K562 (cell line): ENCODE data around the gene CALB2. TPM values are rescaled to one million over a fixed set of nuclear protein-coding genes. Genes with fewer than 3 reads are reported as not detected.

Experiments used
- ATAC-seq: fragments of 200-7000 bp; cut with Tn5 transposase; 3 replicates; pipeline ENCODE4 v1.9.1; 2020; ENCODE audit warnings: moderate library complexity
- BruUV-seq: library from RNA; stranded (reverse); fragments of 400-500 nt; replicated peaks from 2 replicates; lab custom pipeline; 2021; lab: Mats Ljungman, UMichigan
- CTCF ChIA-PET: fragments of 300-600 bp; formaldehyde crosslinking; extraction: SDS; loops from one replicate; lab custom pipeline; 2021; ENCODE audit warnings: low intra/inter-chr PET ratio; lab: Yijun Ruan, JAX
- POLR2A ChIA-PET: fragments of 300-600, 350-650 bp; sonication (Branson Sonifier 250); formaldehyde crosslinking; extraction: SDS; loops from one replicate; lab custom pipeline; 2021; ENCODE audit warnings: antibody characterized with exemption, inconsistent platforms; lab: Yijun Ruan, JAX
- DNase-seq, 4 experiments: peaks; one replicate each; pipeline versions ENCODE4 v3.0.0 to v3.0.0-alpha.2; 2011 to 2018; ENCODE audit warnings: low spot score in 3 of 4, mixed read lengths in 3 of 4; ENCODE audit errors: extremely low read depth in 1 of 4
- FAIRE-seq: peaks from 2 replicates; lab custom pipeline; 2011; peaks lifted over from hg19 to GRCh38; lab: Jason Lieb, UNC
- H2AFZ ChIP-seq: 2 replicates; pipeline ENCODE4 v1.6.0; 2011; ENCODE audit warnings: low read depth, low read length, control low read depth, inconsistent platforms
- H3K27ac ChIP-seq: fragments of 200-600 bp; 3 replicates; pipeline ENCODE4 v1.8.0; 2011; ENCODE audit warnings: low read depth, mild to moderate bottlenecking, control low read depth, inconsistent platforms, low read length, moderate library complexity, mixed read lengths; ENCODE audit errors: extremely low read depth
- H3K27me3 ChIP-seq, 2 experiments: fragments of 300-600 bp in 1 of 2; 2 replicates in 1 of 2; 3 replicates in 1 of 2; pipeline versions ENCODE4 v1.6.0 to v1.8.0; 2011; ENCODE audit warnings: inconsistent platforms in 2 of 2, low read length in 2 of 2, mild to moderate bottlenecking in 1 of 2, mixed read lengths in 1 of 2, moderate library complexity in 1 of 2; ENCODE audit not compliant: control insufficient read depth in 2 of 2, insufficient read depth in 2 of 2
- H3K36me3 ChIP-seq: fragments of 300-600 bp; 3 replicates; pipeline ENCODE4 v1.8.0; 2011; ENCODE audit warnings: mild to moderate bottlenecking, low read length, inconsistent platforms; ENCODE audit not compliant: control insufficient read depth, insufficient read depth
- H3K4me1 ChIP-seq, 2 experiments: fragments of 200-600 bp in 1 of 2; replicated peaks in 1 of 2; 2 replicates in 1 of 2; 3 replicates in 1 of 2; pipeline versions ENCODE4 v1.5.1 to v1.8.0; 2011; ENCODE audit warnings: inconsistent platforms in 2 of 2, low read length in 2 of 2, mild to moderate bottlenecking in 1 of 2, mixed read lengths in 1 of 2, moderate library complexity in 1 of 2; ENCODE audit not compliant: control insufficient read depth in 2 of 2, insufficient read depth in 2 of 2
- H3K4me2 ChIP-seq: 2 replicates; pipeline ENCODE4 v1.6.1; 2011; ENCODE audit warnings: low read length, control low read depth, inconsistent platforms, mixed read lengths; ENCODE audit not compliant: insufficient read depth
- H3K4me3 ChIP-seq: fragments of 200-600 bp; sonication (generic), shearing (Covaris generic); 2 replicates; pipeline ENCODE4 v1.5.1; 2016; ENCODE audit warnings: control low read depth, inconsistent platforms
- H3K79me2 ChIP-seq: fragments of 200-600 bp; 3 replicates; pipeline ENCODE4 v1.8.0; 2011; ENCODE audit warnings: low read length, inconsistent platforms; ENCODE audit not compliant: control insufficient read depth, insufficient read depth
- H3K9ac ChIP-seq, 2 experiments: 2 replicates each; pipeline versions ENCODE4 v1.6.0 to v1.6.1; 2011; ENCODE audit warnings: low read depth in 2 of 2, low read length in 2 of 2, control low read depth in 1 of 2, inconsistent platforms in 1 of 2, mild to moderate bottlenecking in 1 of 2, mixed read lengths in 1 of 2; ENCODE audit not compliant: insufficient read depth in 1 of 2
- H3K9me1 ChIP-seq: one replicate; pipeline ENCODE4 v1.6.0; 2011; ENCODE audit warnings: inconsistent platforms, mild to moderate bottlenecking, low read length, moderate library complexity; ENCODE audit not compliant: control insufficient read depth, insufficient read depth
- H3K9me3 ChIP-seq: replicated peaks from 2 replicates; pipeline ENCODE4 v1.5.1; 2011; ENCODE audit warnings: low read depth, low read length, inconsistent platforms; ENCODE audit not compliant: control insufficient read depth, insufficient read depth
- H4K20me1 ChIP-seq: replicated peaks from 2 replicates; pipeline ENCODE4 v1.6.1; 2011; ENCODE audit warnings: low read length, inconsistent platforms, mixed read lengths; ENCODE audit not compliant: control insufficient read depth, insufficient read depth
- E2F5 ChIP-seq: sonication (generic); formaldehyde crosslinking; IDR thresholded peaks from 2 replicates; pipeline ENCODE4 v1.8.0; 2022; ENCODE audit warnings: mild to moderate bottlenecking, missing genetic modification reagents
- FOXA3 ChIP-seq, 2 experiments: fragments of 450-650 bp in 1 of 2; sonication (generic) in 1 of 2; formaldehyde crosslinking; IDR thresholded peaks in 1 of 2; conservative IDR thresholded peaks in 1 of 2; 2 replicates each; pipeline versions ENCODE4 v1.4.0 to v1.8.0; 2020 to 2022; ENCODE audit warnings: mild to moderate bottlenecking in 2 of 2, missing genetic modification reagents in 1 of 2
- HNRNPUL1 ChIP-seq: fragments of 200-400 bp; formaldehyde crosslinking; IDR thresholded peaks from 2 replicates; pipeline ENCODE4 v1.6.1; 2017; ENCODE audit warnings: low read length
- NFIC ChIP-seq: fragments of 450-650 bp; IDR thresholded peaks from 2 replicates; pipeline ENCODE4 v1.6.1; 2017; ENCODE audit warnings: mild to moderate bottlenecking, inconsistent platforms
- ZNF217 ChIP-seq: sonication (generic); formaldehyde crosslinking; IDR thresholded peaks from 2 replicates; pipeline ENCODE4 v1.8.0; 2022; ENCODE audit warnings: mild to moderate bottlenecking, missing genetic modification reagents
- ZNF592 ChIP-seq: fragments of 450-650 bp; IDR thresholded peaks from 2 replicates; pipeline ENCODE4 v1.6.1; 2017; ENCODE audit warnings: antibody characterized with exemption, mild to moderate bottlenecking
- WGBS: fragments of 100-300 bp; shearing (Covaris generic); methylation state at CpG from one replicate; pipeline ENCODE4 v1.1.6; 2016; ENCODE audit warnings: low coverage, mixed read lengths; ENCODE audit not compliant: insufficient coverage; ENCODE audit errors: missing lambda C conversion rate; 5-methylcytosine and 5-hydroxymethylcytosine counted together
- in situ Hi-C: fragments of 300-500 bp; cut with MboI; formaldehyde crosslinking; loops from 4 replicates; pipeline ENCODE4 v1.15.0; 2018; ENCODE audit warnings: inconsistent platforms, mixed read lengths
- intact Hi-C: fragments of 100-400 bp; cut with micrococcal nuclease; formaldehyde crosslinking; loops from 2 replicates; pipeline ENCODE4 v1.14.2; 2022
- polyA plus RNA-seq, 8 experiments: library from polyadenylated mRNA; depleted of rRNA in 4 of 8; stranded (reverse) in 5 of 8; unstranded in 3 of 8; fragments of >200 nt; fragmentation: Nextera tagmentation in 2 of 8; fragmentation: Illumina TruSeq in 1 of 8; extraction: Ambion mirVana in 2 of 8; extraction: Trizol in 1 of 8; gene quantifications; 2 replicates each; pipeline versions ENCODE4 v1.2.1 to v1.2.3, GENCODE V29; 2011 to 2014; ENCODE audit warnings: inconsistent platforms in 1 of 8, missing spikeins in 1 of 8
- total RNA-seq, 7 experiments: library from RNA; depleted of rRNA in 6 of 7; stranded (reverse); fragments of >200 nt in 6 of 7; fragmentation: Illumina TruSeq in 2 of 7; extraction: Trizol in 2 of 7; gene quantifications; 2 replicates each; pipeline versions ENCODE4 v1.2.1 to v1.2.3, GENCODE V29; 2011 to 2021; ENCODE audit warnings: low replicate concordance in 1 of 7
- TF ChIP-seq, protein P1 (sequence below): fragments of 250-450 bp; sonication (Bioruptor Pico); IDR thresholded peaks from 2 replicates; pipeline ENCODE4 v1.4.0; 2020
- TF ChIP-seq, protein P2 (sequence below): fragments of 450-650 bp; formaldehyde crosslinking; IDR thresholded peaks from 2 replicates; pipeline ENCODE4 v1.4.0; 2020; ENCODE audit warnings: mild to moderate bottlenecking, moderate library complexity

Gene CALB2
- total and polyA plus RNA-seq, 9 of the 15 experiments (the other 6 are each of a cell fraction or from before 2014, with no cell fraction given) = not detected

DNA sequence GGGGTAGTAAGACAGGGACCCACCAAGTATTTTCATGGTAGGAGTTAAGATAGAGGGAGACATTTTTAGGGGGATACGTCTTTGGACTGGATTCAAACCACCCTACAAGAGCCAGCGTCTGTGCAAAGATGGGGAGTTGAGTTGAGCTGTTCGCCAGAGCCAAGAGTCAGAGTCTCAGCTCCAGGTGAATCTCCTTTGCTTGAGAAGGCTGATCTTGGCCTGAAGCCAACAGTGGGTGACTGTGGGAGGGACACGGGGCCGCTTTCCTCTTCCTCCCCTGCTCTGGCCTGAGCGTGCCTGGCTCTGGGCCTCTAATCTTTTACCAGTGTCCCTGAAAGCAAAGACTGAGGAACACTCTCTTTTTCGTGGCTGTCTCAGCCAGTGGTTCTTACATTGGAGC is 78.0 kb downstream of the CALB2 start:
- H3K9me1 ChIP-seq = peaks cover 3% of the 10 kb centered on the region
- H3K9ac ChIP-seq = no peak overlapping the region
- TF ChIP-seq HNRNPUL1 = no peak
- TF ChIP-seq, protein P1, sequence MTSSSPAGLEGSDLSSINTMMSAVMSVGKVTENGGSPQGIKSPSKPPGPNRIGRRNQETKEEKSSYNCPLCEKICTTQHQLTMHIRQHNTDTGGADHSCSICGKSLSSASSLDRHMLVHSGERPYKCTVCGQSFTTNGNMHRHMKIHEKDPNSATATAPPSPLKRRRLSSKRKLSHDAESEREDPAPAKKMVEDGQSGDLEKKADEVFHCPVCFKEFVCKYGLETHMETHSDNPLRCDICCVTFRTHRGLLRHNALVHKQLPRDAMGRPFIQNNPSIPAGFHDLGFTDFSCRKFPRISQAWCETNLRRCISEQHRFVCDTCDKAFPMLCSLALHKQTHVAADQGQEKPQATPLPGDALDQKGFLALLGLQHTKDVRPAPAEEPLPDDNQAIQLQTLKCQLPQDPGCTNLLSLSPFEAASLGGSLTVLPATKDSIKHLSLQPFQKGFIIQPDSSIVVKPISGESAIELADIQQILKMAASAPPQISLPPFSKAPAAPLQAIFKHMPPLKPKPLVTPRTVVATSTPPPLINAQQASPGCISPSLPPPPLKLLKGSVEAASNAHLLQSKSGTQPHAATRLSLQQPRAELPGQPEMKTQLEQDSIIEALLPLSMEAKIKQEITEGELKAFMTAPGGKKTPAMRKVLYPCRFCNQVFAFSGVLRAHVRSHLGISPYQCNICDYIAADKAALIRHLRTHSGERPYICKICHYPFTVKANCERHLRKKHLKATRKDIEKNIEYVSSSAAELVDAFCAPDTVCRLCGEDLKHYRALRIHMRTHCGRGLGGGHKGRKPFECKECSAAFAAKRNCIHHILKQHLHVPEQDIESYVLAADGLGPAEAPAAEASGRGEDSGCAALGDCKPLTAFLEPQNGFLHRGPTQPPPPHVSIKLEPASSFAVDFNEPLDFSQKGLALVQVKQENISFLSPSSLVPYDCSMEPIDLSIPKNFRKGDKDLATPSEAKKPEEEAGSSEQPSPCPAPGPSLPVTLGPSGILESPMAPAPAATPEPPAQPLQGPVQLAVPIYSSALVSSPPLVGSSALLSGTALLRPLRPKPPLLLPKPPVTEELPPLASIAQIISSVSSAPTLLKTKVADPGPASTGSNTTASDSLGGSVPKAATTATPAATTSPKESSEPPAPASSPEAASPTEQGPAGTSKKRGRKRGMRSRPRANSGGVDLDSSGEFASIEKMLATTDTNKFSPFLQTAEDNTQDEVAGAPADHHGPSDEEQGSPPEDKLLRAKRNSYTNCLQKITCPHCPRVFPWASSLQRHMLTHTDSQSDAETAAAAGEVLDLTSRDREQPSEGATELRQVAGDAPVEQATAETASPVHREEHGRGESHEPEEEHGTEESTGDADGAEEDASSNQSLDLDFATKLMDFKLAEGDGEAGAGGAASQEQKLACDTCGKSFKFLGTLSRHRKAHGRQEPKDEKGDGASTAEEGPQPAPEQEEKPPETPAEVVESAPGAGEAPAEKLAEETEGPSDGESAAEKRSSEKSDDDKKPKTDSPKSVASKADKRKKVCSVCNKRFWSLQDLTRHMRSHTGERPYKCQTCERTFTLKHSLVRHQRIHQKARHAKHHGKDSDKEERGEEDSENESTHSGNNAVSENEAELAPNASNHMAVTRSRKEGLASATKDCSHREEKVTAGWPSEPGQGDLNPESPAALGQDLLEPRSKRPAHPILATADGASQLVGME (CRISPR knock-in tag) = no peak
- no peak for TF ChIP-seq FOXA3 (CRISPR knock-in tag; conservative IDR thresholded peaks at IDR 0.05 in 1 of 2, IDR thresholded peaks at IDR 0.05 in 1 of 2)
- TF ChIP-seq ZNF592 = no peak
- TF ChIP-seq, protein P2, sequence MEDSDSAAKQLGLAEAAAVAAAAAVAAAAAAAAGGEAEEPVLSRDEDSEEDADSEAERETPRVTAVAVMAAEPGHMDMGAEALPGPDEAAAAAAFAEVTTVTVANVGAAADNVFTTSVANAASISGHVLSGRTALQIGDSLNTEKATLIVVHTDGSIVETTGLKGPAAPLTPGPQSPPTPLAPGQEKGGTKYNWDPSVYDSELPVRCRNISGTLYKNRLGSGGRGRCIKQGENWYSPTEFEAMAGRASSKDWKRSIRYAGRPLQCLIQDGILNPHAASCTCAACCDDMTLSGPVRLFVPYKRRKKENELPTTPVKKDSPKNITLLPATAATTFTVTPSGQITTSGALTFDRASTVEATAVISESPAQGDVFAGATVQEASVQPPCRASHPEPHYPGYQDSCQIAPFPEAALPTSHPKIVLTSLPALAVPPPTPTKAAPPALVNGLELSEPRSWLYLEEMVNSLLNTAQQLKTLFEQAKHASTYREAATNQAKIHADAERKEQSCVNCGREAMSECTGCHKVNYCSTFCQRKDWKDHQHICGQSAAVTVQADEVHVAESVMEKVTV (CRISPR knock-in tag) = no peak
- peak; percentile 75 for TF ChIP-seq NFIC
- no peak for TF ChIP-seq ZNF217 (CRISPR knock-in tag)
- no peak for TF ChIP-seq E2F5 (CRISPR knock-in tag)
- no peak overlapping the region for H3K4me2 ChIP-seq
- no peaks in the 10 kb centered on the region for H3K36me3 ChIP-seq
- H4K20me1 ChIP-seq = 0 out of 2 replicates have a peak, but pooled peaks cover 3% of the 10 kb centered on the region
- H3K79me2 ChIP-seq = no peaks in the 10 kb centered on the region
- intact Hi-C loops = no loop called here
- no peak for ATAC-seq
- no peaks in the 10 kb centered on the region for H3K9me3 ChIP-seq
- H3K4me3 ChIP-seq = no peak overlapping the region
- WGBS = under 1% methylated on average over 7 of the region's 7 CpGs
- in situ Hi-C loops = no loop called here
- peaks cover under 1 to 8% of the 10 kb centered on the region in 2 experiments; a peak in 2 of 5 replicates for H3K4me1 ChIP-seq
- no peak overlapping the region for H3K27ac ChIP-seq
- DNase-seq = no peak
- FAIRE-seq = no peak
- POLR2A ChIA-PET = no interaction called here
- H2AFZ ChIP-seq = no peak overlapping the region
- peaks cover 17 to 45% of the 10 kb centered on the region in 2 experiments for H3K27me3 ChIP-seq
- BruUV-seq = no TSS peak
- CTCF ChIA-PET = no interaction called here
